ENCODE measurements around the gene TTC39C. TPM values are rescaled to one million over a fixed set of nuclear protein-coding genes. Genes with fewer than 3 reads are reported as not detected.

The TTC39C gene
- total RNA-seq, 4 donors from 2014 or later, result 39.2 to 65.7 (median 51.8) TPM

GRCh38 chr18:24128700-24129099 is 114.1 kb downstream of the TTC39C start:
- TF ChIP-seq CTCF (IDR thresholded peaks at IDR 0.05; ENCODE audit: low read depth), result no peak

- no peak for TF ChIP-seq CTCF (IDR thresholded peaks at IDR 0.05; ENCODE audit: low read depth)
Measured at GRCh38 chr18:24130494-24130893, 115.9 kb downstream of the TTC39C start.

GRCh38 chr18:24136967-24137373 is 122.4 kb downstream of the TTC39C start:
- TF ChIP-seq CTCF (IDR thresholded peaks at IDR 0.05; ENCODE audit: low read depth), result no peak

- TF ChIP-seq CTCF (IDR thresholded peaks at IDR 0.05; ENCODE audit: low read depth), result no peak
Measured at GRCh38 chr18:24138409-24138788, 123.8 kb downstream of the TTC39C start.

GRCh38 chr18:24138789-24139616 is 124.4 kb downstream of the TTC39C start, which contains the start of gene CABYR:
TSS of gene CABYR (plus strand) at chr18:24139062. CDS start at chr18:24143115, 4,053 bp downstream.
- no peak for TF ChIP-seq CTCF (IDR thresholded peaks at IDR 0.05; ENCODE audit: low read depth)

- TF ChIP-seq CTCF (IDR thresholded peaks at IDR 0.05; ENCODE audit: low read depth), result no peak
Measured at GRCh38 chr18:24140697-24141096, 126.1 kb downstream of the TTC39C start.

- TF ChIP-seq CTCF (IDR thresholded peaks at IDR 0.05; ENCODE audit: low read depth), result no peak
Measured at GRCh38 chr18:24142376-24142775, 127.8 kb downstream of the TTC39C start.

All from subcutaneous adipose tissue (tissue), 4 donors.